K562 (cell line): ENCODE measurements around the gene C21orf58. TPM values are rescaled to one million over a fixed set of nuclear protein-coding genes. Genes with fewer than 3 reads are reported as not detected.

Experiments
- ATAC-seq: fragments of 200-7000 bp; cut with Tn5 transposase; 3 replicates; pipeline ENCODE4 v1.9.1; 2020; ENCODE audit warnings: moderate library complexity
- BruUV-seq: library from RNA; stranded (reverse); fragments of 400-500 nt; replicated peaks from 2 replicates; lab custom pipeline; 2021; lab: Mats Ljungman, UMichigan
- CTCF ChIA-PET: fragments of 300-600 bp; formaldehyde crosslinking; extraction: SDS; loops from one replicate; lab custom pipeline; 2021; ENCODE audit warnings: low intra/inter-chr PET ratio; lab: Yijun Ruan, JAX
- POLR2A ChIA-PET: fragments of 300-600, 350-650 bp; sonication (Branson Sonifier 250); formaldehyde crosslinking; extraction: SDS; loops from one replicate; lab custom pipeline; 2021; ENCODE audit warnings: antibody characterized with exemption, inconsistent platforms; lab: Yijun Ruan, JAX
- DNase-seq, 4 experiments: peaks; one replicate each; pipeline versions ENCODE4 v3.0.0 to v3.0.0-alpha.2; 2011 to 2018; ENCODE audit warnings: low spot score in 3 of 4, mixed read lengths in 3 of 4; ENCODE audit errors: extremely low read depth in 1 of 4
- FAIRE-seq: peaks from 2 replicates; lab custom pipeline; 2011; peaks lifted over from hg19 to GRCh38; lab: Jason Lieb, UNC
- H2AFZ ChIP-seq: 2 replicates; pipeline ENCODE4 v1.6.0; 2011; ENCODE audit warnings: low read depth, low read length, control low read depth, inconsistent platforms
- H3K27ac ChIP-seq: fragments of 200-600 bp; 3 replicates; pipeline ENCODE4 v1.8.0; 2011; ENCODE audit warnings: low read depth, mild to moderate bottlenecking, control low read depth, inconsistent platforms, low read length, moderate library complexity, mixed read lengths; ENCODE audit errors: extremely low read depth
- H3K27me3 ChIP-seq, 2 experiments: fragments of 300-600 bp in 1 of 2; 2 replicates in 1 of 2; 3 replicates in 1 of 2; pipeline versions ENCODE4 v1.6.0 to v1.8.0; 2011; ENCODE audit warnings: inconsistent platforms in 2 of 2, low read length in 2 of 2, mild to moderate bottlenecking in 1 of 2, mixed read lengths in 1 of 2, moderate library complexity in 1 of 2; ENCODE audit not compliant: control insufficient read depth in 2 of 2, insufficient read depth in 2 of 2
- H3K36me3 ChIP-seq: fragments of 300-600 bp; 3 replicates; pipeline ENCODE4 v1.8.0; 2011; ENCODE audit warnings: mild to moderate bottlenecking, low read length, inconsistent platforms; ENCODE audit not compliant: control insufficient read depth, insufficient read depth
- H3K4me1 ChIP-seq, 2 experiments: fragments of 200-600 bp in 1 of 2; replicated peaks in 1 of 2; 2 replicates in 1 of 2; 3 replicates in 1 of 2; pipeline versions ENCODE4 v1.5.1 to v1.8.0; 2011; ENCODE audit warnings: inconsistent platforms in 2 of 2, low read length in 2 of 2, mild to moderate bottlenecking in 1 of 2, mixed read lengths in 1 of 2, moderate library complexity in 1 of 2; ENCODE audit not compliant: control insufficient read depth in 2 of 2, insufficient read depth in 2 of 2
- H3K4me2 ChIP-seq: 2 replicates; pipeline ENCODE4 v1.6.1; 2011; ENCODE audit warnings: low read length, control low read depth, inconsistent platforms, mixed read lengths; ENCODE audit not compliant: insufficient read depth
- H3K4me3 ChIP-seq: fragments of 200-600 bp; sonication (generic), shearing (Covaris generic); 2 replicates; pipeline ENCODE4 v1.5.1; 2016; ENCODE audit warnings: control low read depth, inconsistent platforms
- H3K79me2 ChIP-seq: fragments of 200-600 bp; 3 replicates; pipeline ENCODE4 v1.8.0; 2011; ENCODE audit warnings: low read length, inconsistent platforms; ENCODE audit not compliant: control insufficient read depth, insufficient read depth
- H3K9ac ChIP-seq, 2 experiments: 2 replicates each; pipeline versions ENCODE4 v1.6.0 to v1.6.1; 2011; ENCODE audit warnings: low read depth in 2 of 2, low read length in 2 of 2, control low read depth in 1 of 2, inconsistent platforms in 1 of 2, mild to moderate bottlenecking in 1 of 2, mixed read lengths in 1 of 2; ENCODE audit not compliant: insufficient read depth in 1 of 2
- H3K9me1 ChIP-seq: one replicate; pipeline ENCODE4 v1.6.0; 2011; ENCODE audit warnings: inconsistent platforms, mild to moderate bottlenecking, low read length, moderate library complexity; ENCODE audit not compliant: control insufficient read depth, insufficient read depth
- H3K9me3 ChIP-seq: replicated peaks from 2 replicates; pipeline ENCODE4 v1.5.1; 2011; ENCODE audit warnings: low read depth, low read length, inconsistent platforms; ENCODE audit not compliant: control insufficient read depth, insufficient read depth
- H4K20me1 ChIP-seq: replicated peaks from 2 replicates; pipeline ENCODE4 v1.6.1; 2011; ENCODE audit warnings: low read length, inconsistent platforms, mixed read lengths; ENCODE audit not compliant: control insufficient read depth, insufficient read depth
- CEBPZ ChIP-seq: fragments of 150-350 bp; IDR thresholded peaks from 2 replicates; pipeline ENCODE4 v1.6.1; 2014; ENCODE audit warnings: low read depth, mild to moderate bottlenecking, low read length, borderline replicate concordance
- FOXM1 ChIP-seq, 2 experiments: fragments of 450-650 bp in 1 of 2; sonication (generic) in 1 of 2; formaldehyde crosslinking in 1 of 2; IDR thresholded peaks; 2 replicates each; pipeline versions ENCODE4 v1.6.1 to v1.9.0; 2017 to 2022; ENCODE audit warnings: low read depth in 2 of 2, mild to moderate bottlenecking in 2 of 2, missing genetic modification reagents in 1 of 2, moderate library complexity in 1 of 2
- FUS ChIP-seq: fragments of 200-400 bp; formaldehyde crosslinking; optimal IDR thresholded peaks from 2 replicates; pipeline ENCODE3; 2017; ENCODE audit warnings: low read depth, low read length
- HSF4 ChIP-seq: fragments of 250-450 bp; sonication (Bioruptor Pico); IDR thresholded peaks from 2 replicates; pipeline ENCODE4 v2.1.2; 2022; ENCODE audit warnings: mild to moderate bottlenecking, moderate library complexity, borderline replicate concordance
- NUFIP1 ChIP-seq: fragments of 450-650 bp; IDR thresholded peaks from 2 replicates; pipeline ENCODE4 v1.6.1; 2018; ENCODE audit not compliant: partially characterized antibody
- PHF8 ChIP-seq: fragments of 200-600 bp; sonication (generic); IDR thresholded peaks from 2 replicates; pipeline ENCODE4 v1.6.1; 2012; ENCODE audit warnings: mixed run types, mild to moderate bottlenecking, inconsistent platforms, low read length, moderate library complexity, borderline replicate concordance
- PHTF2 ChIP-seq: fragments of 250-450 bp; sonication (Bioruptor Pico); IDR thresholded peaks from 2 replicates; pipeline ENCODE4 v1.5.0; 2021; ENCODE audit warnings: mild to moderate bottlenecking
- PTBP1 ChIP-seq: fragments of 200-400 bp; formaldehyde crosslinking; IDR thresholded peaks from 2 replicates; pipeline ENCODE4 v1.6.1; 2017; ENCODE audit warnings: low read depth, low read length
- RAD21 ChIP-seq, 2 experiments: fragments of 250-450 bp in 1 of 2; fragments of 450-650 bp in 1 of 2; sonication (Bioruptor Pico) in 1 of 2; formaldehyde crosslinking in 1 of 2; IDR thresholded peaks in 1 of 2; conservative IDR thresholded peaks in 1 of 2; 2 replicates each; pipeline versions ENCODE4 v1.4.0 to v1.8.0; 2020 to 2022; ENCODE audit warnings: mild to moderate bottlenecking in 2 of 2, moderate library complexity in 1 of 2
- TEAD2 ChIP-seq: fragments of 450-650 bp; IDR thresholded peaks from 2 replicates; pipeline ENCODE4 v1.6.1; 2016; ENCODE audit warnings: missing genetic modification characterization, control low read depth, missing compliant biosample characterization
- ZNF121 ChIP-seq: sonication (generic); formaldehyde crosslinking; conservative IDR thresholded peaks from 2 replicates; pipeline ENCODE4 v1.8.0; 2022; ENCODE audit warnings: missing genetic modification reagents
- WGBS: fragments of 100-300 bp; shearing (Covaris generic); methylation state at CpG from one replicate; pipeline ENCODE4 v1.1.6; 2016; ENCODE audit warnings: low coverage, mixed read lengths; ENCODE audit not compliant: insufficient coverage; ENCODE audit errors: missing lambda C conversion rate; 5-methylcytosine and 5-hydroxymethylcytosine counted together
- in situ Hi-C: fragments of 300-500 bp; cut with MboI; formaldehyde crosslinking; loops from 4 replicates; pipeline ENCODE4 v1.15.0; 2018; ENCODE audit warnings: inconsistent platforms, mixed read lengths
- intact Hi-C: fragments of 100-400 bp; cut with micrococcal nuclease; formaldehyde crosslinking; loops from 2 replicates; pipeline ENCODE4 v1.14.2; 2022
- polyA plus RNA-seq, 8 experiments: library from polyadenylated mRNA; depleted of rRNA in 4 of 8; stranded (reverse) in 5 of 8; unstranded in 3 of 8; fragments of >200 nt; fragmentation: Nextera tagmentation in 2 of 8; fragmentation: Illumina TruSeq in 1 of 8; extraction: Ambion mirVana in 2 of 8; extraction: Trizol in 1 of 8; gene quantifications; 2 replicates each; pipeline versions ENCODE4 v1.2.1 to v1.2.3, GENCODE V29; 2011 to 2014; ENCODE audit warnings: inconsistent platforms in 1 of 8, missing spikeins in 1 of 8
- total RNA-seq, 7 experiments: library from RNA; depleted of rRNA in 6 of 7; stranded (reverse); fragments of >200 nt in 6 of 7; fragmentation: Illumina TruSeq in 2 of 7; extraction: Trizol in 2 of 7; gene quantifications; 2 replicates each; pipeline versions ENCODE4 v1.2.1 to v1.2.3, GENCODE V29; 2011 to 2021; ENCODE audit warnings: low replicate concordance in 1 of 7

C21orf58 gene
- total and polyA plus RNA-seq, 9 of the 15 experiments (the other 6 are each of a cell fraction or from before 2014, with no cell fraction given), result 1.2 to 30.5 (median 12.4) TPM

- no peak overlapping the region for H3K27ac ChIP-seq
- H3K79me2 ChIP-seq, result peaks cover 30% of the 10 kb centered on the region
- H3K27me3 ChIP-seq, result no peaks in the 10 kb centered on the region
- BruUV-seq, result no TSS peak
- in situ Hi-C loops (no loop called here), intact Hi-C loops (no loop called here)
- H3K4me3 ChIP-seq, result no peak overlapping the region
- CTCF ChIA-PET, result no interaction called here
- no peak for TF ChIP-seq TEAD2
- TF ChIP-seq PTBP1, result no peak
- TF ChIP-seq NUFIP1, result no peak
- no peak for TF ChIP-seq PHF8
- TF ChIP-seq FUS, result no peak
- no peak for TF ChIP-seq FOXM1 (IDR thresholded peaks at IDR 0.05; ENCODE audit: low read depth)
- TF ChIP-seq FOXM1 (CRISPR knock-in tag; IDR thresholded peaks at IDR 0.05; ENCODE audit: low read depth), result no peak
- TF ChIP-seq HSF4 (CRISPR knock-in tag), result no peak
- no peak for TF ChIP-seq PHTF2 (CRISPR knock-in tag)
- TF ChIP-seq RAD21 (CRISPR knock-in tag; conservative IDR thresholded peaks at IDR 0.05 in 1 of 2, IDR thresholded peaks at IDR 0.05 in 1 of 2), result no peak
- no peak for TF ChIP-seq ZNF121 (CRISPR knock-in tag)
- TF ChIP-seq CEBPZ, result no peak
- FAIRE-seq, result no peak
- H3K9ac ChIP-seq, result no peak overlapping the region
- ATAC-seq, result no peak
- peaks cover 52% of the 10 kb centered on the region for H3K36me3 ChIP-seq
- no peak for DNase-seq
- no peaks in the 10 kb centered on the region for H4K20me1 ChIP-seq
- WGBS, result 92% methylated on average over 8 of the region's 8 CpGs
- no peak overlapping the region for H2AFZ ChIP-seq
- H3K9me3 ChIP-seq, result 0 out of 2 replicates have a peak, but pooled peaks cover 2% of the 10 kb centered on the region
- no peaks in the 10 kb centered on the region for H3K9me1 ChIP-seq
- POLR2A ChIA-PET, result interaction anchor here (0.8 kb wide), 1 partner anchor 160 kb away, joined by 3 read pairs; no protein-coding TSS in a partner anchor
- H3K4me2 ChIP-seq, result no peak overlapping the region
- no peaks in the 10 kb centered on the region for H3K4me1 ChIP-seq
Measured at GRCh38 chr21:46340998-46341397, 17.3 kb upstream of the C21orf58 start.
